Activated naive CD4-positive, alpha-beta T cell treated with anti-CD3 and anti-CD28 coated beads, Interleukin-2, amount 10 ng/mL, durations not matched to agents 7 days and 5 days (primary cell): ENCODE data around the gene RPH3AL.
"Not testable (repeated sequence)": the region's sequence is repeated elsewhere in the genome, so short reads cannot be mapped to it uniquely, and the experiment has no call there.

Experiments used
- CTCF ChIA-PET: fragments of 350-600 bp; sonication (Branson Sonifier 250); formaldehyde crosslinking; loops from one replicate; lab custom pipeline; 2021; ENCODE audit warnings: antibody characterized with exemption; lab: Charles Lee
- DNase-seq: peaks from one replicate; pipeline ENCODE4 v3.0.0-alpha.2; 2020
- H3K27ac Mint-ChIP-seq: one replicate; pipeline ENCODE4 v1.8.0; 2021; ENCODE audit warnings: mild to moderate bottlenecking, moderate library complexity, mixed read lengths
- H3K27me3 Mint-ChIP-seq: one replicate; pipeline ENCODE4 v1.8.0; 2021; ENCODE audit warnings: mild to moderate bottlenecking, mixed read lengths
- H3K36me3 Mint-ChIP-seq: one replicate; pipeline ENCODE4 v1.8.0; 2021; ENCODE audit warnings: mixed read lengths
- H3K4me1 Mint-ChIP-seq: one replicate; pipeline ENCODE4 v1.8.0; 2021; ENCODE audit warnings: mixed read lengths
- H3K4me3 Mint-ChIP-seq: one replicate; pipeline ENCODE4 v1.8.0; 2021; ENCODE audit warnings: mild to moderate bottlenecking, moderate library complexity, mixed read lengths
- H3K9me3 Mint-ChIP-seq: one replicate; pipeline ENCODE4 v1.8.0; 2021; ENCODE audit warnings: mixed read lengths

RPH3AL gene

DNA sequence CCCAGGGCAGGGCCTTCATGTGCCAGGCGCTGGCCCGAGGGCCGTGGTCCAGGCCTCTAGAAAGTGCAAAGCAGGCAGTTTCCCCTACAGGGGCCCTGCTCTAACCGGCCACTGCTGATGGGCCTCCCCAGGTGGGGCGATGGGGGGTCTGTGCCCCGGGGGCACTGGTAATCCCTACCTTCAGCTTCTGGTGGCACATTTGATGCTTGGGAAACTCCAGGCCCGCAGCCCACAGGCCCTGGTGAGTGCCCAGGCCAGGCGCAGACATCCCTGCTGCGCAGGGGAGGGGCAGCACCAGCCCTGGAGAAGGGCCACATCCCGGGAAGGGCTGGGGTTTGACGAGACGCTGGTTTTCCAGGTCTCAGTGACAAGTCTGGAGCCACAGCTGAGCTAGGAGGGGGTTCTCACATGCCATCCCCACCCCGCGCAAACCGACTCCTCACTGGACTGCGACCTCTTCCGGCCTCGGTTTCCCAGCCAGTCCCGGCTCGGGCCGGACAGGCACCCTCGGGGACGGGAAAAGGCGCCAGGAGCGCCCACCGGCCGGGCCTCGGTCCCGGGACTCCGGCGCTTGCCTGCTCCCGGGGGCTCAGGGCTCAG is 172.7 kb downstream of the RPH3AL start:
- H3K27ac Mint-ChIP-seq, result no peak overlapping the region
- no peaks in the 10 kb centered on the region for H3K9me3 Mint-ChIP-seq
- peaks cover 64% of the 10 kb centered on the region for H3K27me3 Mint-ChIP-seq
- DNase-seq, result no peak
- H3K36me3 Mint-ChIP-seq, result no peaks in the 10 kb centered on the region
- CTCF ChIA-PET, result interaction anchor here (0.5 to 1.0 kb wide), 2 partner anchors 27 to 207 kb away, joined by 3 read pairs; no protein-coding TSS in a partner anchor
- H3K4me3 Mint-ChIP-seq, result no peak overlapping the region
- H3K4me1 Mint-ChIP-seq, result peaks cover 5% of the 10 kb centered on the region

GRCh38 chr17:179066-179432 is 173.6 kb downstream of the RPH3AL start:
- no peak overlapping the region for H3K27ac Mint-ChIP-seq
- H3K9me3 Mint-ChIP-seq, result no peaks in the 10 kb centered on the region
- CTCF ChIA-PET, result interaction anchor here (0.5 to 1.0 kb wide), 2 partner anchors 26 to 208 kb away, joined by 3 read pairs; no protein-coding TSS in a partner anchor
- H3K4me3 Mint-ChIP-seq, result no peak overlapping the region
- no peak for DNase-seq
- no peaks in the 10 kb centered on the region for H3K36me3 Mint-ChIP-seq
- peaks cover 56% of the 10 kb centered on the region for H3K27me3 Mint-ChIP-seq
- H3K4me1 Mint-ChIP-seq, result peaks cover 5% of the 10 kb centered on the region

DNA sequence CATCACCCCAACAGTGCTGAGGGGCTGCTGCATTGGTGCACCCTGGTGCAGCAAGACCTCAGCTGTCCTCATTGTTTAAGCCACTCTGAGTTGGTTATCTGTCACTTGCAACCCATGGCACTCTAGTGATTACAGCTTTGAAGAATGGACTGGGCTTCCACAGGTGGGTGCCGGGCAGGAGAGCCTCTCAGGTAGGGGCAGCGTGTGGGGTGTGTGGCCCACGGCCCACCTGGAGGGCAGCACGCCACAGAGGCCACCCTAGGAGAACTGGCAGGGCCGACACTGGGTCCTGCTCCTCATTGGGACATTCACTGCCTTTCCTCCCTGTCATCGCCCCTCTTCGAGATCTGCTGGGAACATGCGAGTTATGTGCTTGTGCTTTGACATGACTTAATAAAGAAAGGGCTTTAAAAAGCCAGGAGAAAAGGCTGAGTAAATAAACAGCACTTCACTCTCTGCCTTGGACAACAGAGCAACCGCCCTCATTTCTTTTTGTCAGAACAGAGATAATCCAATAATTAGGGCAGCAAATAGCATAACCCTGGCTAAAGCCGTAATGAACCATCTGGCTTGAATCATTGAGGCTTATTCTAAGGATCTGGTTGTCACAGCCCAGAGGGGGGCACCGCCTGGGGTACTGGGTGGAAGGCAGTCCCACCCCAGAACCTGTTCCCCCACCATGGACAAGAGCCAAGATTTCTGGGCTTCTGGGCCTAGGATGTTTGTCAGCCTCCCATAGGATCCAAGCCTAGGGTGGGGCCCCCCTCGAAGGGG is 174.1 kb downstream of the RPH3AL start:
- no peak for DNase-seq
- Mint-ChIP-seq H3K4me1 (peaks cover 5% of the 10 kb centered on the region), H3K27ac (no peak overlapping the region), H3K27me3 (peaks cover 50% of the 10 kb centered on the region), H3K9me3 (no peaks in the 10 kb centered on the region), H3K36me3 (no peaks in the 10 kb centered on the region), H3K4me3 (no peak overlapping the region)
- CTCF ChIA-PET, result interaction anchor here (1.0 kb wide), 1 partner anchor 208 kb away, joined by 3 read pairs; no protein-coding TSS in a partner anchor

- Mint-ChIP-seq H3K27me3 (peaks cover 43% of the 10 kb centered on the region), H3K36me3 (no peaks in the 10 kb centered on the region), H3K27ac (no peak overlapping the region), H3K4me3 (no peak overlapping the region), H3K4me1 (peaks cover 5% of the 10 kb centered on the region), H3K9me3 (no peaks in the 10 kb centered on the region)
- DNase-seq, result no peak
- CTCF ChIA-PET, result no interaction called here
Measured at GRCh38 chr17:177762-178161, 174.8 kb downstream of the RPH3AL start.

DNA sequence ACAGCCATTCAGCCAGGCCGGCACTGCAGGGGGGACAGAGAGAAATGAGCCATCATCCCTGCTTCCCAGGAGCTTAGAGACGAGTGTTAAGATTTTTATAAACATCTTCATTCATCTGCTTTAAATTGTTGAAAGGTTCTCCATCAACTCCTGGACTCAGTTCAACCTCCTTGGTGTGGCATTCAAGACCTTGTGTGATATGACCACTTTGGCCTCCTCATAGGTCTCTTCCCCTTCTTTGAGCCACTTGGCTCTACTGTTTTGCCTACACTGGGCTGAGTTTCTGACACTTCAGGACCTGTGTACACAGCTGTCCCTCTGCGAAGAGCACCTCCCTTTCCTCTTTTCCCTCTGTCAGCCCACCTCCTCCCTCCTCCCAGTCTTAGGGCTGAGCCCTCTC is 175.5 kb downstream of the RPH3AL start:
- CTCF ChIA-PET, result no interaction called here
- Mint-ChIP-seq H3K9me3 (no peaks in the 10 kb centered on the region), H3K27me3 (peaks cover 37% of the 10 kb centered on the region), H3K27ac (no peak overlapping the region), H3K36me3 (no peaks in the 10 kb centered on the region), H3K4me3 (no peak overlapping the region), H3K4me1 (peaks cover 4% of the 10 kb centered on the region)
- DNase-seq, result no peak

GRCh38 chr17:173166-173911 is 179.3 kb downstream of the RPH3AL start:
- Mint-ChIP-seq H3K27me3 (peaks cover 11% of the 10 kb centered on the region), H3K4me3 (no peak overlapping the region), H3K4me1 (no peaks in the 10 kb centered on the region), H3K36me3 (no peaks in the 10 kb centered on the region), H3K9me3 (no peaks in the 10 kb centered on the region), H3K27ac (no peak overlapping the region)
- CTCF ChIA-PET, result interaction anchor here (0.6 kb wide), 1 partner anchor 545 kb away, joined by 3 read pairs; no protein-coding TSS in a partner anchor
- DNase-seq, result no peak

DNA sequence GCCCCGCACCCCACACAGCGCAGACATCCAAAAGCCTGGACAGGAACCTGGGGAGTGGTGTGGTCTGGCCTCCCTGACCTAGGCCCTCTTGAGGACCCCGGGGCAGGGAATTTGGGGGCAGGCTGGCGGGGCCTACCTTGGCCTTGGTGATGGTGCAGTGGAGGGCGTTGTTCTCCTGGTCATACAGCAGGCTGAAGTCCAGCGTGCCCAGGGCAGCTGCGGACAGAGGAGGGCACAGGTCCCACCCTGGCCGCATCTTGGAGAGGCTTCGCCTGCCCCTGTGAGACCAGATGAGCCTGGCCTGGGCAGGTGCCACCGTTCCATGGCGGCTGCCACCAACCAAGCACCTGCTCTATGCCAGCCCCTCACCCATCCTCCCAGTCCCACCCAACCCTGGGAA is 180.2 kb downstream of the RPH3AL start:
- CTCF ChIA-PET, result no interaction called here

DNA sequence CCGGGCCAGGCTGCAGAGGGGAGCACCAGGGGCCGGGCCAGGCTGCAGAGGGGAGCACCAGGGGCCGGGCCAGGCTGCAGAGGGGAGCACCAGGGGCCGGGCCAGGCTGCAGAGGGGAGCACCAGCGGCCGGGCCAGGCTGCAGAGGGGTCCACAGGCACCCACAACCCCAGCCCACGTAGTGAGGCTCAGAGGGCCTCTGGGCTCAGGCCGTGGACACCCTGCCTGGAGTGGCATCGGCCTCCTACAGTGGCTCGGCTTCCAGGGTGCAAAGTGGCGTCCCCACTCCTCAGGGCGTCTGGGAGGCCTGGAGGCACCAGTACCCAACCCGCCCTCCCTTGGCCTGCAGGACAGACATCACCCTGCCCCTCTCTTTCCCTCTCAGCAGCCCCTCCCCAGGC is 180.7 kb downstream of the RPH3AL start:
- no peaks in the 10 kb centered on the region for H3K9me3 Mint-ChIP-seq
- peaks cover 3% of the 10 kb centered on the region for H3K27me3 Mint-ChIP-seq
- no peak overlapping the region for H3K27ac Mint-ChIP-seq
- CTCF ChIA-PET, result no interaction called here
- no peak overlapping the region for H3K4me3 Mint-ChIP-seq
- H3K36me3 Mint-ChIP-seq, result no peaks in the 10 kb centered on the region
- H3K4me1 Mint-ChIP-seq, result no peaks in the 10 kb centered on the region
- DNase-seq, result no peak

More for the DNA sequence above, 180.2 kb downstream of the RPH3AL start:
- Mint-ChIP-seq H3K4me3 (no peak overlapping the region), H3K27me3 (peaks cover 3% of the 10 kb centered on the region), H3K9me3 (no peaks in the 10 kb centered on the region), H3K4me1 (no peaks in the 10 kb centered on the region), H3K36me3 (no peaks in the 10 kb centered on the region), H3K27ac (no peak overlapping the region)
- no peak for DNase-seq

DNA sequence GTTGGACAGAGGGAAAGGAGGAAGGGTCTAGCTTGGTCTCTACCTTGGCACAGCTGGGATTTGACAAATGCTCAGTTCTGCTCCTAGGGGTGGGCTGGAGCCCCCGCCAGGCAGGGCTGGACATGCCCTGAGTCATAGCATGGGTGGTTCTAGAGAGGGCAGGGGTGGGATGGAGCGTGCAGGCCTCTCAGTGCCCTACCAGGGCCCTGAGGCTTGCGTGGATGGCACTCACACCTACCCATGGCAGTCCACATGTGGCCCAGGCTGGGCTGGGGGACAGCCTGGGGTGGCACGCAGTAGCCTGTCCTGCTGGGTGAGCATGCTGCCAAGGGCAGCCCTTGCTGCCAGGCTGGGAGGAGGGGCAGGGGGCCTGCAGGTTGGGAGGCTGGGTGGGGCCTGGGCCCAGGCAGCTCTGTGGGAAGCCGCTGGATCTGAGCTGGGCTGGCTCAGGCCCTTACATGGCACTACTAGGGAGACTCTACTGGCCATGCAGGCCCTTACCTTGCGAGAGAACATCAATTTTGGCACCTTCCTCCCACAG is 182.4 kb downstream of the RPH3AL start:
- Mint-ChIP-seq H3K27ac (no peak overlapping the region), H3K27me3 (no peaks in the 10 kb centered on the region), H3K4me3 (no peak overlapping the region), H3K4me1 (no peaks in the 10 kb centered on the region), H3K36me3 (no peaks in the 10 kb centered on the region), H3K9me3 (no peaks in the 10 kb centered on the region)
- CTCF ChIA-PET, result no interaction called here
- no peak for DNase-seq

- H3K9me3 Mint-ChIP-seq, H3K4me1 Mint-ChIP-seq, CTCF ChIA-PET, H3K27ac Mint-ChIP-seq, DNase-seq, H3K27me3 Mint-ChIP-seq, H3K4me3 Mint-ChIP-seq, H3K36me3 Mint-ChIP-seq: not testable (repeated sequence)
Measured at GRCh38 chr17:168614-169013, 184.0 kb downstream of the RPH3AL start.

DNA sequence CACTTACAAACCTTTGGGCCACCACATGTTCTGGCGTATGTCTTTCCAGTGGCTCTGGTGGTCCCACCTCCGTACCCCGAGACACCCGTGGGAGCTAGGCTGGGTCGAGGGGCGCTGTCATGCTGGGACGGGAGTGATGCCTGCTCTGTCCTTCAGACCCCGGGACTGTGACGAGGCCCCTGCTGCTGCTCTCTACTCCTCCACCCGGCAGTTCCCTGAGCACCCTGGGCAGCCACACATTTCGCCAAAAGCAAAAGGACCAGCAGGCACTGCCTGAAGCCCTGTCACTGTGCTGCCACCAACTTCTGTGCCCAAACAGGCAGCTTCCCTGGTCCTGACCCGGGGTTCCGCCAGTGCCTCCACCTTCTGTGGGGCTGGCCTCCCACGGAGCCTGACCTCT is 186.7 kb downstream of the RPH3AL start:
- H3K27me3 Mint-ChIP-seq, result peaks cover 4% of the 10 kb centered on the region
- H3K4me3 Mint-ChIP-seq, result no peak overlapping the region
- no peak for DNase-seq
- H3K9me3 Mint-ChIP-seq, result no peaks in the 10 kb centered on the region
- H3K4me1 Mint-ChIP-seq, result no peaks in the 10 kb centered on the region
- H3K27ac Mint-ChIP-seq, result no peak overlapping the region
- CTCF ChIA-PET, result no interaction called here
- no peaks in the 10 kb centered on the region for H3K36me3 Mint-ChIP-seq

DNA sequence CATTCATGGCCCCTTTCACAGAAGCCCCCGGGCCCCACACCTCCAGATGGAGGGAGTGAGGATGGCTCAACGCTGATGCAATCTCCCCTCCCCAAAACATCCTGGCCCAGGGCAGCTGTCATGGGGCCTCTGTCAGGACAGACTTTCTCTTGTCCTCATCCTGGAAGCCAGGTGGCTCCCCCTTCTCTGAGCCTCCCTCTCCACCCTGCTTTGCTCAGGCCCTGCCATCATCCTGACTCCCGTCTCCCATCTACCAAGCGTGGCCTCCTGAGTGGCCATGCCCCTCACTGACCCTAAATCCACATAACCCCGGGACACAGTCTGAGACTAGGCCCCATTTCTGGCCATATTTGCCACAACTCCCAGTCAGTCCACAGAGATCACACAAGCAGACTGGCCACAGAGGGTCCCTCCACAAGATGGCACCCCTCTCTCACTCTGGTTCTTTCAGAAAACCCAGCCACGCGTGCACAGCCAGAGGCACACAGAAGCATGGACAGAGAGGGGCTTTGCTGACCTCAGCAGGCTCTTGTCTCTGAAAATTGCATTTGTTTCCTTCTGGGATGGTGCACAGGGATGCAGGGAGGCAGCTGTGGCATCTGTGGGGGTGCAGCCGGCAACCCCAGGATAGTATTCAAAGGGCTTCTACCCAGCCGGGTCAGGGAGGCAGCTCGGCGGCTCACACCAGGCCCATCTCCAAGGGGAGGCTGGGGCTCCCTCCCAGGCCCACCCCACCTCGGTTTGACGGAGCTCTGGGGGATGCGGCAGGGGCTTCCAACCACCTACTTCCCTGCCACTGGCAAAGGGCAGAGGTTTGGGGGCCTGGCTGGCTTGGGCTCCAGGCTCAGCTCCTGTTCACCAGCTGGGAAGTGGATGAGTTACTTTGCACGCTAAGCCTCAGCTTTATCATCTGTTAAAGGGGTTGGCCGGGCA is 188.0 kb downstream of the RPH3AL start:
- CTCF ChIA-PET, result interaction anchor here (0.7 to 1.4 kb wide), 4 partner anchors 190 to 817 kb away, joined by 3 read pairs; no protein-coding TSS in a partner anchor
- DNase-seq, result peak; percentile 54
- H3K27me3 Mint-ChIP-seq, result peaks cover 4% of the 10 kb centered on the region
- no peak overlapping the region for H3K4me3 Mint-ChIP-seq
- H3K27ac Mint-ChIP-seq, result no peak overlapping the region
- H3K36me3 Mint-ChIP-seq, result no peaks in the 10 kb centered on the region
- H3K9me3 Mint-ChIP-seq, result no peaks in the 10 kb centered on the region
- no peaks in the 10 kb centered on the region for H3K4me1 Mint-ChIP-seq

DNA sequence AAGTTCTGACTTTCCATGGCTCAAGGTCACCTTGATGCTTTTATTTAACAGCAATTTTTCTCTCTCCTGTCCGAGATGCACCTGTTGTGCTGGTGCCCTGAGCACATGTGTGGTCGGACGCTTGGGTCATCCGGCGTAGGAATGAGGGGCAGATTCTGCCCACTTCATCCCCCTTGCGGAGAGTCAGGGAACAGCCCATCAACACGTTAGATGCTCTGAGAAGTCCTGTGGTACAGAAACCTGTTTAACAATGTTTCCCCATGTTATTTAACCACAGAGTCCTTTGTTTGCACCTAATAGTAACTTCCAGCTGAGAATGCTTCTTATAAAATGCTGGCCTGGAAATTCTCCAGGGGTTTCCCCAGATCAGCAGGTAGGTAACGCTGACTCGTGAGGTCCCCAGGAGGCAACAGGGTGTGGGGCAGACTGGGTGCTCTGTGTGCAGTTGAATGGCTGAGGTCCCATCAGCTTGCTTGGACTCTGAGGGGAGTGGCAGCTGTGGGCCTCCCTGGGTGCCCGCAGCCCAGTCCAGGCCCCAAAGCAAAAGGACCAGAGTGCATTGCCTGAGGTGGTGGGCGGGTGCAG is 189.0 kb downstream of the RPH3AL start:
- Mint-ChIP-seq H3K36me3 (no peaks in the 10 kb centered on the region), H3K27ac (no peak overlapping the region), H3K4me1 (no peaks in the 10 kb centered on the region), H3K9me3 (no peaks in the 10 kb centered on the region), H3K27me3 (peaks cover 4% of the 10 kb centered on the region), H3K4me3 (no peak overlapping the region)
- DNase-seq, result no peak
- CTCF ChIA-PET, result no interaction called here
